ENCODE results near the gene HKDC1.
"Not testable (repeated sequence)": the region's sequence is repeated elsewhere in the genome, so short reads cannot be mapped to it uniquely, and the experiment has no call there.

The HKDC1 gene

GRCh38 chr10:69220041-69220451, at the start of gene HKDC1:
Gene HKDC1 (plus strand): TSS chr10:69220332. CDS start chr10:69220436, 104 bp downstream.
- H3K9me3 ChIP-seq (ENCODE audit: control insufficient read depth in 1 of 2, low read length in 2 of 2) = no peaks in the 10 kb centered on the region
- H3K4me1 ChIP-seq (ENCODE audit: control insufficient read depth in 1 of 2, insufficient read depth in 2 of 2, low read length in 2 of 2) = peaks cover 0 to 4% of the 10 kb centered on the region in 2 donors
- no peaks in the 10 kb centered on the region for H3K27me3 ChIP-seq (ENCODE audit: low read depth, low read length)
- peak within 1 kb of the TSS in 1 of 2 donors; percentile 49 for H3K4me3 ChIP-seq (ENCODE audit: low read depth in 1 of 2, low read length in 2 of 2)
- H3K27ac ChIP-seq (ENCODE audit: low read length) = peak within 1 kb of the TSS; percentile 27
- no peaks in the 10 kb centered on the region for H3K36me3 ChIP-seq (ENCODE audit: control insufficient read depth in 1 of 2, insufficient read depth in 2 of 2, low read length in 2 of 2)

- Histone ChIP-seq H3K4me1 (ENCODE audit: control insufficient read depth in 1 of 2, insufficient read depth in 2 of 2, low read length in 2 of 2) (no peaks in the 10 kb centered on the region), H3K9me3 (ENCODE audit: control insufficient read depth in 1 of 2, low read length in 2 of 2) (no peaks in the 10 kb centered on the region), H3K36me3 (ENCODE audit: control insufficient read depth in 1 of 2, insufficient read depth in 2 of 2, low read length in 2 of 2) (peaks cover 27 to 52% of the 10 kb centered on the region in 2 donors), H3K27ac (ENCODE audit: low read length) (no peak overlapping the region), H3K27me3 (ENCODE audit: low read depth, low read length) (no peaks in the 10 kb centered on the region), H3K4me3 (ENCODE audit: low read depth in 1 of 2, low read length in 2 of 2) (no peak overlapping the region)
Measured at GRCh38 chr10:69172241-69172982, 47.7 kb upstream of the HKDC1 start.

GRCh38 chr10:69175326-69175725, 44.8 kb upstream of the HKDC1 start:
- not testable (repeated sequence) for H3K4me3 ChIP-seq (ENCODE audit: low read depth in 1 of 2, low read length in 2 of 2); H3K4me1 ChIP-seq (ENCODE audit: control insufficient read depth in 1 of 2, insufficient read depth in 2 of 2, low read length in 2 of 2); H3K27ac ChIP-seq (ENCODE audit: low read length); H3K9me3 ChIP-seq (ENCODE audit: control insufficient read depth in 1 of 2, low read length in 2 of 2); H3K27me3 ChIP-seq (ENCODE audit: low read depth, low read length)
- H3K36me3 ChIP-seq (ENCODE audit: control insufficient read depth in 1 of 2, insufficient read depth in 2 of 2, low read length in 2 of 2) = peaks cover 21 to 40% of the 10 kb centered on the region in 2 donors

- H3K36me3 ChIP-seq (ENCODE audit: control insufficient read depth in 1 of 2, insufficient read depth in 2 of 2, low read length in 2 of 2) = peaks cover 7 to 28% of the 10 kb centered on the region in 2 donors
- no peak overlapping the region for H3K27ac ChIP-seq (ENCODE audit: low read length)
- H3K4me1 ChIP-seq (ENCODE audit: control insufficient read depth in 1 of 2, insufficient read depth in 2 of 2, low read length in 2 of 2) = peaks cover 11 to 17% of the 10 kb centered on the region in 2 donors
- H3K9me3 ChIP-seq (ENCODE audit: control insufficient read depth in 1 of 2, low read length in 2 of 2) = no peaks in the 10 kb centered on the region
- no peak overlapping the region for H3K4me3 ChIP-seq (ENCODE audit: low read depth in 1 of 2, low read length in 2 of 2)
- H3K27me3 ChIP-seq (ENCODE audit: low read depth, low read length) = no peaks in the 10 kb centered on the region
Measured at GRCh38 chr10:69176823-69177222, 43.3 kb upstream of the HKDC1 start.

- Histone ChIP-seq H3K27ac (ENCODE audit: low read length) (peak overlapping the region; percentile 99), H3K27me3 (ENCODE audit: low read depth, low read length) (no peaks in the 10 kb centered on the region), H3K9me3 (ENCODE audit: control insufficient read depth in 1 of 2, low read length in 2 of 2) (no peaks in the 10 kb centered on the region), H3K36me3 (ENCODE audit: control insufficient read depth in 1 of 2, insufficient read depth in 2 of 2, low read length in 2 of 2) (peaks cover 0 to 8% of the 10 kb centered on the region in 2 donors), H3K4me3 (ENCODE audit: low read depth in 1 of 2, low read length in 2 of 2) (peak overlapping the region; percentile 99 to 100), H3K4me1 (ENCODE audit: control insufficient read depth in 1 of 2, insufficient read depth in 2 of 2, low read length in 2 of 2) (peaks cover 11 to 30% of the 10 kb centered on the region in 2 donors)
Measured at GRCh38 chr10:69179089-69179742, 40.9 kb upstream of the HKDC1 start.

GRCh38 chr10:69179743-69180524, 40.2 kb upstream of the HKDC1 start, which contains the start of gene SUPV3L1:
Gene SUPV3L1 (plus strand): TSS chr10:69180234. CDS start chr10:69180292, 58 bp downstream.
- Histone ChIP-seq H3K9me3 (ENCODE audit: control insufficient read depth in 1 of 2, low read length in 2 of 2) (no peaks in the 10 kb centered on the region), H3K36me3 (ENCODE audit: control insufficient read depth in 1 of 2, insufficient read depth in 2 of 2, low read length in 2 of 2) (peaks cover 0 to 8% of the 10 kb centered on the region in 2 donors), H3K27ac (ENCODE audit: low read length) (peak within 1 kb of the TSS; percentile 99), H3K27me3 (ENCODE audit: low read depth, low read length) (no peaks in the 10 kb centered on the region), H3K4me1 (ENCODE audit: control insufficient read depth in 1 of 2, insufficient read depth in 2 of 2, low read length in 2 of 2) (peaks cover 11 to 30% of the 10 kb centered on the region in 2 donors), H3K4me3 (ENCODE audit: low read depth in 1 of 2, low read length in 2 of 2) (peak within 1 kb of the TSS; percentile 99 to 100)

GRCh38 chr10:69180525-69181204, 39.5 kb upstream of the HKDC1 start:
- H3K4me1 ChIP-seq (ENCODE audit: control insufficient read depth in 1 of 2, insufficient read depth in 2 of 2, low read length in 2 of 2) = peaks cover 11 to 30% of the 10 kb centered on the region in 2 donors
- no peaks in the 10 kb centered on the region for H3K9me3 ChIP-seq (ENCODE audit: control insufficient read depth in 1 of 2, low read length in 2 of 2)
- H3K4me3 ChIP-seq (ENCODE audit: low read depth in 1 of 2, low read length in 2 of 2) = peak overlapping the region; percentile 99 to 100
- H3K27ac ChIP-seq (ENCODE audit: low read length) = peak overlapping the region; percentile 99
- H3K27me3 ChIP-seq (ENCODE audit: low read depth, low read length) = no peaks in the 10 kb centered on the region
- H3K36me3 ChIP-seq (ENCODE audit: control insufficient read depth in 1 of 2, insufficient read depth in 2 of 2, low read length in 2 of 2) = peaks cover 0 to 8% of the 10 kb centered on the region in 2 donors

- peaks cover 11 to 30% of the 10 kb centered on the region in 2 donors for H3K4me1 ChIP-seq (ENCODE audit: control insufficient read depth in 1 of 2, insufficient read depth in 2 of 2, low read length in 2 of 2)
- H3K27ac ChIP-seq (ENCODE audit: low read length) = no peak overlapping the region
- no peaks in the 10 kb centered on the region for H3K9me3 ChIP-seq (ENCODE audit: control insufficient read depth in 1 of 2, low read length in 2 of 2)
Measured at GRCh38 chr10:69181433-69181832, 38.7 kb upstream of the HKDC1 start.

GRCh38 chr10:69182005-69182404, 38.1 kb upstream of the HKDC1 start:
- no peaks in the 10 kb centered on the region for H3K9me3 ChIP-seq (ENCODE audit: control insufficient read depth in 1 of 2, low read length in 2 of 2)
- no peak overlapping the region for H3K4me3 ChIP-seq (ENCODE audit: low read depth in 1 of 2, low read length in 2 of 2)
- H3K27ac ChIP-seq (ENCODE audit: low read length) = no peak overlapping the region
- peaks cover 8 to 20% of the 10 kb centered on the region in 2 donors for H3K36me3 ChIP-seq (ENCODE audit: control insufficient read depth in 1 of 2, insufficient read depth in 2 of 2, low read length in 2 of 2)
- peaks cover 11 to 30% of the 10 kb centered on the region in 2 donors for H3K4me1 ChIP-seq (ENCODE audit: control insufficient read depth in 1 of 2, insufficient read depth in 2 of 2, low read length in 2 of 2)
- no peaks in the 10 kb centered on the region for H3K27me3 ChIP-seq (ENCODE audit: low read depth, low read length)

More at GRCh38 chr10:69181433-69181832, 38.7 kb upstream of the HKDC1 start:
- Histone ChIP-seq H3K27me3 (ENCODE audit: low read depth, low read length) (no peaks in the 10 kb centered on the region), H3K36me3 (ENCODE audit: control insufficient read depth in 1 of 2, insufficient read depth in 2 of 2, low read length in 2 of 2) (peaks cover 2 to 14% of the 10 kb centered on the region in 2 donors), H3K4me3 (ENCODE audit: low read depth in 1 of 2, low read length in 2 of 2) (peak overlapping the region; percentile 99 to 100)

- Histone ChIP-seq H3K27ac (ENCODE audit: low read length) (no peak overlapping the region), H3K27me3 (ENCODE audit: low read depth, low read length) (no peaks in the 10 kb centered on the region), H3K36me3 (ENCODE audit: control insufficient read depth in 1 of 2, insufficient read depth in 2 of 2, low read length in 2 of 2) (peaks cover 23 to 47% of the 10 kb centered on the region in 2 donors), H3K4me3 (ENCODE audit: low read depth in 1 of 2, low read length in 2 of 2) (no peak overlapping the region), H3K9me3 (ENCODE audit: control insufficient read depth in 1 of 2, low read length in 2 of 2) (no peaks in the 10 kb centered on the region), H3K4me1 (ENCODE audit: control insufficient read depth in 1 of 2, insufficient read depth in 2 of 2, low read length in 2 of 2) (peaks cover under 1 to 14% of the 10 kb centered on the region in 2 donors)
Measured at GRCh38 chr10:69186524-69186923, 33.6 kb upstream of the HKDC1 start.
